Panc1 (cell line): ENCODE measurements around the gene DNAH12. TPM values are rescaled to one million over a fixed set of nuclear protein-coding genes. Genes with fewer than 3 reads are reported as not detected.
A peak's percentile ranks its signal among the peaks of the same experiment; 100 is the strongest.

Source experiments
- ATAC-seq: fragments of 200-7000 bp; cut with Tn5 transposase; 2 replicates; pipeline ENCODE4 v1.9.1; 2020; ENCODE audit warnings: mild to moderate bottlenecking, moderate library complexity
- BruUV-seq: library from RNA; stranded (reverse); fragments of 400-500 nt; replicated peaks from 2 replicates; lab custom pipeline; 2021; lab: Mats Ljungman, UMichigan
- CTCF ChIA-PET: fragments of 300-600 bp; sonication (Branson Sonifier 250); formaldehyde crosslinking; loops from one replicate; lab custom pipeline; 2022; ENCODE audit warnings: antibody characterized with exemption; lab: Charles Lee
- POLR2A ChIA-PET: fragments of 300-600 bp; sonication (Branson Sonifier 250); formaldehyde crosslinking; loops from one replicate; lab custom pipeline; 2022; ENCODE audit warnings: antibody characterized with exemption; lab: Charles Lee
- DNase-seq: peaks from one replicate; pipeline ENCODE4 v3.0.0-alpha.2; 2010; ENCODE audit warnings: low read depth, low spot score
- H3K27ac ChIP-seq: 2 replicates; pipeline ENCODE4 v1.5.1; 2011; ENCODE audit warnings: mild to moderate bottlenecking, low read length, inconsistent platforms
- H3K27me3 ChIP-seq: fragments of 200-500 bp; sonication (Bioruptor generic); 2 replicates; pipeline ENCODE4 v1.6.0; 2014; ENCODE audit warnings: low read length, inconsistent platforms; ENCODE audit not compliant: control insufficient read depth, insufficient read depth
- H3K36me3 ChIP-seq: fragments of 200-500 bp; sonication (Bioruptor generic); 2 replicates; pipeline ENCODE4 v1.5.1; 2014; ENCODE audit warnings: inconsistent platforms, mild to moderate bottlenecking, low read length, moderate library complexity; ENCODE audit not compliant: control insufficient read depth, insufficient read depth
- H3K4me1 ChIP-seq: 2 replicates; pipeline ENCODE4 v1.5.1; 2011; ENCODE audit warnings: inconsistent platforms, mild to moderate bottlenecking, low read length, moderate library complexity; ENCODE audit not compliant: control insufficient read depth, insufficient read depth
- H3K4me3 ChIP-seq, 2 experiments: 2 replicates each; pipeline ENCODE4 v1.5.1; 2011 to 2012; ENCODE audit warnings: low read depth in 2 of 2, low read length in 2 of 2, mild to moderate bottlenecking in 2 of 2, inconsistent platforms in 1 of 2, moderate library complexity in 1 of 2
- H3K9me3 ChIP-seq: fragments of 200-500 bp; sonication (Bioruptor generic); 2 replicates; pipeline ENCODE4 v1.5.1; 2014; ENCODE audit warnings: low read depth, mild to moderate bottlenecking, inconsistent platforms, low read length, moderate library complexity; ENCODE audit not compliant: control insufficient read depth, insufficient read depth
- CTCF ChIP-seq: fragments of 450-650 bp; IDR thresholded peaks from 2 replicates; pipeline ENCODE4 v1.5.1; 2017; ENCODE audit warnings: mild to moderate bottlenecking
- POLR2AphosphoS5 ChIP-seq: IDR thresholded peaks from 2 replicates; pipeline ENCODE4 v1.6.1; 2012; ENCODE audit warnings: mild to moderate bottlenecking, low read depth, low read length, moderate library complexity
- REST ChIP-seq, 2 experiments: IDR thresholded peaks; 2 replicates each; pipeline ENCODE4 v1.6.1; 2011 to 2012; ENCODE audit warnings: low read depth in 2 of 2, control low read depth in 1 of 2, low read length in 1 of 2, mild to moderate bottlenecking in 1 of 2, moderate library complexity in 1 of 2; ENCODE audit not compliant: insufficient read depth in 1 of 2
- SIN3A ChIP-seq: IDR thresholded peaks from 2 replicates; pipeline ENCODE4 v1.6.1; 2012; ENCODE audit warnings: low read depth, mild to moderate bottlenecking, low read length, moderate library complexity, borderline replicate concordance; ENCODE audit not compliant: insufficient read depth
- TCF7L2 ChIP-seq: IDR thresholded peaks from 2 replicates; pipeline ENCODE4 v1.6.1; 2011; ENCODE audit warnings: mild to moderate bottlenecking, low read depth, low read length, inconsistent platforms
- in situ Hi-C: cut with HindIII; loops from 2 replicates; pipeline ENCODE4 v1.10.0; 2016; ENCODE audit warnings: low sequenced_read_pairs, low pct_unique_long_range_greater_than_20kb
- intact Hi-C: fragments of 100-400 bp; cut with micrococcal nuclease; formaldehyde crosslinking; loops from one replicate; pipeline ENCODE4 v1.10.0; 2022; ENCODE audit not compliant: unreplicated experiment
- total RNA-seq: library from RNA; stranded (reverse); gene quantifications from one replicate; pipeline ENCODE4 v1.2.1, GENCODE V29; 2021; ENCODE audit not compliant: unreplicated experiment

Gene DNAH12
- total RNA-seq, 1 experiment from 2014 or later = 0.21 TPM

- no TSS peak for BruUV-seq
- DNase-seq (no peak), ATAC-seq (no peak)
- CTCF ChIA-PET = interaction anchor here (0.6 kb wide), 1 partner anchor 632 kb away, joined by 3 read pairs; no protein-coding TSS in a partner anchor
- Histone ChIP-seq H3K36me3 (no peaks in the 10 kb centered on the region), H3K4me1 (peaks cover 10% of the 10 kb centered on the region), H3K4me3 (no peak overlapping the region), H3K9me3 (no peaks in the 10 kb centered on the region), H3K27ac (peak overlapping the region; percentile 29; the same call in 1 of the 2 replicates), H3K27me3 (no peaks in the 10 kb centered on the region)
- POLR2A ChIA-PET = interaction anchor here (0.6 kb wide), 1 partner anchor 16 kb away, joined by 3 read pairs; no protein-coding TSS in a partner anchor
- intact Hi-C loops = no loop called here
- in situ Hi-C loops = no loop called here
- no peak for TF ChIP-seq SIN3A
- no peak for TF ChIP-seq REST (IDR thresholded peaks at IDR 0.05; ENCODE audit: insufficient read depth in 1 of 2, low read depth in 2 of 2, low read length in 1 of 2)
- TF ChIP-seq TCF7L2 = no peak
Measured at GRCh38 chr3:57545636-57546268, 1.6 kb upstream of the DNAH12 start.

GRCh38 chr3:57538465-57538864 lies 5.7 kb downstream of the DNAH12 start:
- no peak for TF ChIP-seq SIN3A
- no peak for TF ChIP-seq TCF7L2
- TF ChIP-seq REST (IDR thresholded peaks at IDR 0.05; ENCODE audit: insufficient read depth in 1 of 2, low read depth in 2 of 2, low read length in 1 of 2) = no peak
- no peak for TF ChIP-seq CTCF
- TF ChIP-seq POLR2AphosphoS5 = no peak
- ChIA-PET POLR2A (no interaction called here), CTCF (no interaction called here)
- Histone ChIP-seq H3K4me1 (no peaks in the 10 kb centered on the region), H3K9me3 (no peaks in the 10 kb centered on the region), H3K36me3 (no peaks in the 10 kb centered on the region), H3K27ac (no peak overlapping the region), H3K27me3 (no peaks in the 10 kb centered on the region), H3K4me3 (no peak overlapping the region)
- in situ Hi-C loops = no loop called here
- DNase-seq (no peak), ATAC-seq (no peak)
- intact Hi-C loops = no loop called here
- no TSS peak for BruUV-seq
